ENCODE results near the gene C1QTNF6.

Gene C1QTNF6

GRCh38 chr22:37162221-37163095 is 25.6 kb downstream of the C1QTNF6 start:
- DNase-seq (ENCODE audit: low read depth in 2 of 2), result no peak

GRCh38 chr22:37161443-37161842 is 26.6 kb downstream of the C1QTNF6 start:
- no peak for DNase-seq (ENCODE audit: low read depth in 2 of 2)

GRCh38 chr22:37160027-37160426 is 28.0 kb downstream of the C1QTNF6 start:
- no peak for DNase-seq (ENCODE audit: low read depth in 2 of 2)

GRCh38 chr22:37158963-37159290 is 29.1 kb downstream of the C1QTNF6 start:
- DNase-seq (ENCODE audit: low read depth in 2 of 2), result no peak

GRCh38 chr22:37157516-37158285 is 30.3 kb downstream of the C1QTNF6 start:
- DNase-seq (ENCODE audit: low read depth in 2 of 2), result no peak

GRCh38 chr22:37156686-37157435 is 31.2 kb downstream of the C1QTNF6 start:
- DNase-seq (ENCODE audit: low read depth in 2 of 2), result no peak

GRCh38 chr22:37155971-37156370 is 32.1 kb downstream of the C1QTNF6 start:
- no peak for DNase-seq (ENCODE audit: low read depth in 2 of 2)

- no peak for DNase-seq (ENCODE audit: low read depth in 2 of 2)
Observed at GRCh38 chr22:37154925-37155712, 32.9 kb downstream of the C1QTNF6 start.

- DNase-seq (ENCODE audit: low read depth in 2 of 2), result no peak
Observed at GRCh38 chr22:37153901-37154300, 34.1 kb downstream of the C1QTNF6 start.

GRCh38 chr22:37151401-37151800 is 36.6 kb downstream of the C1QTNF6 start:
- no peak for DNase-seq (ENCODE audit: low read depth in 2 of 2)

GRCh38 chr22:37150701-37151100 is 37.3 kb downstream of the C1QTNF6 start:
- no peak for DNase-seq (ENCODE audit: low read depth in 2 of 2)

GRCh38 chr22:37148742-37149665 is 39.0 kb downstream of the C1QTNF6 start:
- DNase-seq (ENCODE audit: low read depth in 2 of 2), result no peak

- no peak for DNase-seq (ENCODE audit: low read depth in 2 of 2)
Observed at GRCh38 chr22:37148031-37148651, 39.9 kb downstream of the C1QTNF6 start.

GRCh38 chr22:37147186-37147990 is 40.7 kb downstream of the C1QTNF6 start:
- DNase-seq (ENCODE audit: low read depth in 2 of 2), result no peak

GRCh38 chr22:37146507-37147180 is 41.4 kb downstream of the C1QTNF6 start:
- no peak for DNase-seq (ENCODE audit: low read depth in 2 of 2)

- DNase-seq (ENCODE audit: low read depth in 2 of 2), result no peak
Observed at GRCh38 chr22:37146051-37146385, 42.0 kb downstream of the C1QTNF6 start.

GRCh38 chr22:37145180-37146050 is 42.6 kb downstream of the C1QTNF6 start:
- DNase-seq (ENCODE audit: low read depth in 2 of 2), result no peak

- no peak for DNase-seq (ENCODE audit: low read depth in 2 of 2)
Observed at GRCh38 chr22:37144180-37144554, 43.9 kb downstream of the C1QTNF6 start.
